GM21423 (cell line): ENCODE data around the gene LCORL.
"Not testable (repeated sequence)": the region's sequence is repeated elsewhere in the genome, so short reads cannot be mapped to it uniquely, and the experiment has no call there.

Experiments
- ATAC-seq: cut with Tn5 transposase; IDR thresholded peaks from one replicate; pipeline ENCODE4 v1.9.1; 2021; ENCODE audit warnings: mild to moderate bottlenecking, moderate library complexity; ENCODE audit not compliant: unreplicated experiment

Gene LCORL

DNA sequence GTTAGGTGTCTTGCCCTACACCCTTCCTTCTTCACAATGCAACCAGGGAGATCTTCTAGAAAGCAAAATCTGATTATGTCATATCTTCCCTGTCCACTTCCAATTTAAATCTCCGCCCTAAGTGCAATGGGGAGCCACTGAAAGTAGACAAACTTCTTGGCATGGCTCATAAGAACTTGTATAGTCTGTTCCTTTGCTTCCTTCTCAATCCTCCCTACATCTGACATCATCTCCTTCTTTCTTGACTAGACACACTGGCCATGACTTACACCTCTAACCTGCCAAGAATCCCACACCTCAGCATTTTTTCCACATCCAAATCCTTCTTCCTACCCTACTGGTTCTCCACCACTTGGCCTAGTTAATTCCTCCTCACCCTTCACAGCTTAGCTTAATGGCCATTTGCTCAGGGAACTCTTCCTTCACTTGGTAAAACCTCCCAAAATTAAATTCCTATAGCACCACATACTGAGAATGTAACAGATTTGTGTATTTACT is 155.6 kb downstream of the LCORL start:
- no peak for ATAC-seq

DNA sequence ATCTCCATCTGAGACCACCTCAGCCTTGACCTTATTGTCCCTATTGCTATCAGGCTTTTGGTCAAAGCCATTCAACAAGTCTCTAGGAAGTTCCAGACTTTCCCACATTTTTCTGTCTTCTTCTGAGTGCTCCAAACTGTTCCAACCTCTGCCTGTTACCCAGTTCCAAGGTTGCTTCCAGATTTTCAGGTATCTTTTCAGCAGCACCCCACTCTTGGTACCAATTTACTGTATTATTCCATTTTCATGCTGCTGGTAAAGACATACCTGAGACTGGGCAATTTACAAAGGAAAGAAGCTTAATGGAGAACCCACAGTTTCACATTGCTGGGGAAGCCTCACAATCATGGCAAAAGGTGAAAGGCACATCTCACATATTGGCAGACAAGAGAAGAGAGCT is 159.6 kb downstream of the LCORL start:
- not testable (repeated sequence) for ATAC-seq

DNA sequence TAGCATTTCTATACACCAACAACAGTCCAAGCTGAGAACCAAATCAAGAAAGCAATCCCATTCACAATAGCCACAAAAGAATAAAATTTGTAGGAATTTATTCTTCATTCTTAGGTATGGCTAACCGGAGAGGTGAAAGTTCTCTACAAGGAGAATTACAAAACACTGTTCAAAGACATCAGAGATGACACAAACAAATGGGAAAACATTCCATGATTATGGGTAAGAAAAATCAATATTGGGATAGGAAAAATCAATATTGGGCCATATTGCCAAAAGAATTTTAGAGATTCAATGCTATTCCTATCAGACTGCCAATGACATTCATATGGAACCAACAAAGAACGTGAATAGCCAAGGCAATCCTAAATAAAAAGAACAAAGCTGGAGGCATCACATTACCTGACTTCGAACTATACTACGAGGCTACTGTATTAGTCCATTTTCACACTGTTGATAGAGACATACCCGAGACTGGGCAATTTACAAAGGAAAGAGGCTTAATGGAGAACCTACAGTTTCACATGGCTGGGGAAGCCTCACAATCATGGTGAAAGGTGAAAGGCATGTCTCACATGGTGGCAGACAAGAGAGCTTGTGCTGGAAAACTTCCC is 161.7 kb downstream of the LCORL start:
- no peak for ATAC-seq

- no peak for ATAC-seq
Observed at GRCh38 chr4:17854036-17854435, 167.5 kb downstream of the LCORL start.

DNA sequence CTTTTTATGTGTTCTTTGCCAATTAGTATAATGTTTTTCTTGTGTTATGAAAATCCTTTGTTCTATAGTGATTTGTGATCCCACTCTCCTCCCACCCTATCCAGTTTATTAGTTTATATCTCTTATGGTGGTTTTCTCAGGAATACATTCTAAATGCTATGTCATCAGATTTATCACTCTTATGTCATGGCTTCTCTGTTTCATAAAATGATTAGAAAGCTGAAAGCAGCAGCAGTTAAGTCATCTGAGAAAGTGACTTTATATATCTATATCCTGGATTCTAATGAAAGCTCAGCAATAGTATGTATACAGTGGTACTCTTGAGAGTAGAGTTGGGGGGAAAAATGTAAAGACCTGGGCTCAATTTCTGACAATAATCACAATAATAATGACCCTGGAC is 169.6 kb downstream of the LCORL start:
- ATAC-seq = no peak

- not testable (repeated sequence) for ATAC-seq
Observed at GRCh38 chr4:17850295-17850694, 171.3 kb downstream of the LCORL start.

- no peak for ATAC-seq
Observed at GRCh38 chr4:17846266-17846665, 175.3 kb downstream of the LCORL start.

GRCh38 chr4:17823871-17824669 is 197.5 kb downstream of the LCORL start:
- no peak for ATAC-seq

GRCh38 chr4:17817027-17817426 is 204.5 kb downstream of the LCORL start:
- ATAC-seq = peak; percentile 83

- no peak for ATAC-seq
Observed at GRCh38 chr4:17816142-17816541, 205.4 kb downstream of the LCORL start.

DNA sequence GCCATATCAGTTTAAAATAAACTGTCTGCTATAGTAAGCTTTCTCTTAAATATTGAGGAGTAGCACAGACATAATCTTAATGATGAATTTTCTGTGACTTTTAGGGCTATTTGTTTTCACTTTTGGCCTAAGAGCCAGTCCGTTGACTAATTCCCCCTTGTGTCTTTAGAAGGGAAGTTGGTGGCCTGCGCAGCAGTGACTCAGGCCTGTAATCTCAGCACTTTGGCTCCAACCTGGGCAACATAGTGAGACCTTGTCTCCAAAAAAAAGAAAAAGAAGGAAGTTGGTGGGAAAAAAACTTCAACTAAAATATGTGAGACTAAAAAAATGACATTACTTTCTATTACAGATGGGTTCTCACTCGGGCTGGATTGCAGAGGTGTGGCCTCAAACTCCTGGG is 207.4 kb downstream of the LCORL start:
- ATAC-seq = no peak

- ATAC-seq = no peak
Observed at GRCh38 chr4:17812801-17813200, 208.8 kb downstream of the LCORL start.

DNA sequence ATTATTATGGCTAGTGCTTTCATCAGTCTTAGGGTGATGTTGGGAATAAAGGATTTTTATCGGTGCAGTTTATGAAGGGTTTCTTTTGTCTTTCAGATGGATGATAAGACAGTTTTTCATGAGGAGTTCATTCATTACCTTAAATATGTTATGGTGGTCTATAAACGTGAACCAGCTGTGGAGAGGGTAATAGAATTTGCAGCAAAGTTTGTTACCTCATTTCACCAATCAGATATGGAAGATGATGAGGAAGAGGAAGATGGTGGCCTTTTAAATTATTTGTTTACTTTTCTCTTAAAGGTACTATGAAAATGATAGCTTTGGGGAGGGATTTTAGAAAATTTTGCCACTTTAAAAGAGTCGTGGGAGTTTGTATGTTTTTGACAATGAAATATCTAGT is 209.4 kb downstream of the LCORL start:
- ATAC-seq = no peak

GRCh38 chr4:17811078-17811603 is 210.4 kb downstream of the LCORL start:
- peak; percentile 25 for ATAC-seq

- ATAC-seq = peak; percentile 90
Observed at GRCh38 chr4:17810260-17811077, 211.1 kb downstream of the LCORL start, which contains the start of the genes DCAF16 and NCAPG. DCAF16 (minus strand) TSS chr4:17810757; CDS start chr4:17804141, 6,616 bp downstream. NCAPG (plus strand) TSS chr4:17810979; CDS start chr4:17811078, 99 bp downstream.

- no peak for ATAC-seq
Observed at GRCh38 chr4:17809667-17810066, 211.9 kb downstream of the LCORL start.

DNA sequence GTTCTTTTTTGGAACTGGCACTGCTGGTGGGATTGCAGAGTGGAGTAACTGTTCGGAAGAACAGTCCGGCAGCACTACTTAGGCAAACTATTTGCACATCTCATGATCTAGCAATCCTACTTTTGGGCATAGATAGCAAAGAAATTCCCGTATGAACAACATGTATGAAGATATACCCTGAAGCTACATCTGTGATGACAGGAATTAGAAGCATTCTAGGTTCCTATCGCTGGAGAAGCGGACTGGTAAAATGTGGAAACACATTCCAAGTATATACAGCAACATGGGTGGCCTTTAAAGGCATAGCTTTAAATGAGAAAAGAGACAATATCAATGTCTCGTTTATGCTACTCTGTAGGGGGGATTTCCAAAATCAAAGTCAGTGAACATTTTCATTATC is 214.1 kb downstream of the LCORL start:
- ATAC-seq = no peak

DNA sequence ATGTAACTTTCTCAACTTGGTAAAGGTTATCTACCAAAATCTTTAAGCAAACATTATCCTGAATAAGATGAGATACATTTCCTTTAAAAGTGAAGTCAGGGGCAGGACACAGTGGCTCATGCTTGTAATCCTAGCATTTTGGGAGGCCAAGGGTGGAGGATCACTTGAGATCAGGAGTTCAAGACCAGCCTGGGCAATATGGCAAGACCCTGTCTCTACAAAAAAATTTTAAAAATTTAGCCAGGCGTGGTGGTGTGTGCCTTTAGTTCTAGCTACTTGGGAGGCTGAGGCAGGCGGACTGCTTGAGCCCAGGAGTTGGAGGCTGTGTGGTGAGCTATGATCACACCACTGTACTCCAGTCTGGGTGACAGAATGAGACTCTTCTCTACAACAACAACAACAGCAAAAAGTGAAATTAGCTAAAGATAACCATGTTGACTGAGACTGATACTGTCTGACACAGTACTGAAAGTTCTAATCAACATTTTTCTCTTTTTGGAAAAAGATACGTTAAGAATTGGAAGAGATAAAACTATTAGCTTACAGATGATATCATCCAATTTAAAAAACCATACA is 215.9 kb downstream of the LCORL start:
- no peak for ATAC-seq

DNA sequence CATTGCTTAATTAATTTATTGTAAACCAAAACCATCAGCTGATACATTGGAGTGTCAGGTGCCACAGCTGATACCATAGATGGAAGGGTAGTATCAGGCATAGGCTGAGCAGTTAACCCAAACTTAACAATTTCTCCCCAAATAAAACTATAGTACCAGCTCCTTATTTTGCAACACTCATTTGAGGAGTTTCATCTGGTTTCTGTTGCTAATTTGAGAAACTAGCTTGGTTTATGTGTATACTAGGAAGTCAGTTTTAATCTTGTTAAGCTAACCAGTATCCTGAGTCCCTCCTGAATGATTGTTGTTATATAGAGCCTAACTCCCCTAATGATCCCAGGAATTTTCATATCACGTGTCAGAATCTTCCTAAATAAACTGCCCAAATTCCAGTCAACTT is 223.7 kb downstream of the LCORL start:
- no peak for ATAC-seq

- ATAC-seq = no peak
Observed at GRCh38 chr4:17794730-17795129, 226.8 kb downstream of the LCORL start.
